HG03342 (cell line): ENCODE results near the gene TPPP3.
"Not testable (repeated sequence)": the region's sequence is repeated elsewhere in the genome, so short reads cannot be mapped to it uniquely, and the experiment has no call there.

Experiments used
- ATAC-seq: cut with Tn5 transposase; IDR thresholded peaks from one replicate; pipeline ENCODE4 v1.9.1; 2021; ENCODE audit warnings: mild to moderate bottlenecking, moderate library complexity; ENCODE audit not compliant: unreplicated experiment

TPPP3 gene

GRCh38 chr16:67391424-67392300 lies 1.6 kb downstream of the TPPP3 start:
- ATAC-seq, result no peak

- no peak for ATAC-seq
Observed at GRCh38 chr16:67390816-67391423, 2.4 kb downstream of the TPPP3 start.

GRCh38 chr16:67389911-67390815 lies 3.1 kb downstream of the TPPP3 start:
- ATAC-seq, result no peak

GRCh38 chr16:67388591-67388990 lies 4.7 kb downstream of the TPPP3 start:
- no peak for ATAC-seq

GRCh38 chr16:67388191-67388590 lies 5.1 kb downstream of the TPPP3 start:
- ATAC-seq, result no peak

- no peak for ATAC-seq
Observed at GRCh38 chr16:67387479-67388079, 5.7 kb downstream of the TPPP3 start.

- ATAC-seq, result no peak
Observed at GRCh38 chr16:67386861-67387455, 6.3 kb downstream of the TPPP3 start.

GRCh38 chr16:67384778-67385510 lies 8.4 kb downstream of the TPPP3 start:
- no peak for ATAC-seq

GRCh38 chr16:67383284-67383683 lies 10.0 kb downstream of the TPPP3 start:
- ATAC-seq, result no peak

- ATAC-seq, result no peak
Observed at GRCh38 chr16:67378642-67379041, 14.7 kb downstream of the TPPP3 start.

GRCh38 chr16:67376012-67376411 lies 17.3 kb downstream of the TPPP3 start:
- not testable (repeated sequence) for ATAC-seq

- no peak for ATAC-seq
Observed at GRCh38 chr16:67372664-67373063, 20.6 kb downstream of the TPPP3 start.

GRCh38 chr16:67370661-67371060 lies 22.6 kb downstream of the TPPP3 start:
- no peak for ATAC-seq

GRCh38 chr16:67364600-67365235 lies 28.6 kb downstream of the TPPP3 start:
- no peak for ATAC-seq

GRCh38 chr16:67361038-67361437 lies 32.3 kb downstream of the TPPP3 start:
- ATAC-seq, result no peak

- not testable (repeated sequence) for ATAC-seq
Observed at GRCh38 chr16:67359540-67360269, 33.6 kb downstream of the TPPP3 start.

- ATAC-seq, result no peak
Observed at GRCh38 chr16:67357561-67357960, 35.7 kb downstream of the TPPP3 start.

GRCh38 chr16:67356396-67356795 lies 36.9 kb downstream of the TPPP3 start:
- ATAC-seq, result no peak

GRCh38 chr16:67352463-67352862 lies 40.8 kb downstream of the TPPP3 start:
- not testable (repeated sequence) for ATAC-seq
